ENCODE data around the gene HRK. TPM values are rescaled to one million over a fixed set of nuclear protein-coding genes. Genes with fewer than 3 reads are reported as not detected.

The HRK gene
- total and polyA plus RNA-seq, 8 donors: 0.04 to 0.16 (median 0.10) TPM; not detected in 4

DNA sequence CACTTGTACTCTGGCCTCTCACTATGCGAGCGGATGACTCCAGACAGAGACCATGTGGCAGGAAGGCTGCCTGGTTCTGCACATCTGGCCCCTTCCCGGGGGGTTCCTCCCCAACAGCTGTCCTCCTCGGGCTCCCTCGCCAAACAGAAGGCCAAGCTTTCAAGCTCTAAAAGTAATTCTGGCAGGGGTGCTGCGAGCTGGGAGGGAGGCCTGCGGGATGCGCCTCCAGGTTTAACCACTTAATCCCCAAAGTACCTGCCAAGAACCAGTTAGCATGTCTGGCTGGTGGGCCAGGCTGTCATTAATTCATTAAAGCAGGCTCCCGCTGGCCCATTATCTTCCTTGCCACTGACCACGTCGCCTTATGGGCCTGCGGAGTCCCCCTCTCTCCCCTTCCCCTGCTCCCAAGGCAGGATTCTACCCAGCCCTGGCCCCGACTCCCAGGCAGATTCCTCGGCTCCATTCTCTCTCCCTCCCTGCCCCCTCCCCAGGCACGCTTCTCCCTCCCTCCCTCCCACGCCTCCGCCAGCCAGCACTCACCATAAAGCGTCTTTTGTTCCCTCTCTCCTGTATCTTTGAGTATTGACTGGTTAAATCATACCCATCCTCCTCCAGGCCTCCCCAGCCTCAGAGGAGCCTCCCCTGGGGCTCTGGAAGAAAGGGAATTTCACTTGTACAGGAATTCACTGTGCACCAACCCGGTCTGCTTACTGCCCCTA lies 4.9 kb downstream of the HRK start:
- TF ChIP-seq, protein P1, sequence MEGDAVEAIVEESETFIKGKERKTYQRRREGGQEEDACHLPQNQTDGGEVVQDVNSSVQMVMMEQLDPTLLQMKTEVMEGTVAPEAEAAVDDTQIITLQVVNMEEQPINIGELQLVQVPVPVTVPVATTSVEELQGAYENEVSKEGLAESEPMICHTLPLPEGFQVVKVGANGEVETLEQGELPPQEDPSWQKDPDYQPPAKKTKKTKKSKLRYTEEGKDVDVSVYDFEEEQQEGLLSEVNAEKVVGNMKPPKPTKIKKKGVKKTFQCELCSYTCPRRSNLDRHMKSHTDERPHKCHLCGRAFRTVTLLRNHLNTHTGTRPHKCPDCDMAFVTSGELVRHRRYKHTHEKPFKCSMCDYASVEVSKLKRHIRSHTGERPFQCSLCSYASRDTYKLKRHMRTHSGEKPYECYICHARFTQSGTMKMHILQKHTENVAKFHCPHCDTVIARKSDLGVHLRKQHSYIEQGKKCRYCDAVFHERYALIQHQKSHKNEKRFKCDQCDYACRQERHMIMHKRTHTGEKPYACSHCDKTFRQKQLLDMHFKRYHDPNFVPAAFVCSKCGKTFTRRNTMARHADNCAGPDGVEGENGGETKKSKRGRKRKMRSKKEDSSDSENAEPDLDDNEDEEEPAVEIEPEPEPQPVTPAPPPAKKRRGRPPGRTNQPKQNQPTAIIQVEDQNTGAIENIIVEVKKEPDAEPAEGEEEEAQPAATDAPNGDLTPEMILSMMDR (IDR thresholded peaks at IDR 0.05): no peak
- FAIRE-seq (no peak), DNase-seq (no peak), ATAC-seq (no peak)
- WGBS, 2 donors: 13 to 18% methylated on average over 18 to 19 of the region's 19 CpGs
- Histone ChIP-seq H3K27me3 (peaks cover 0 to 35% (median 9%) of the 10 kb centered on the region in 4 donors), H3K27ac (no peak overlapping the region), H3K36me3 (no peaks in the 10 kb centered on the region), H3K4me3 (no peak overlapping the region), H3K4me1 (peaks cover 0 to 12% (median 0%) of the 10 kb centered on the region in 3 donors), H3K9me3 (no peaks in the 10 kb centered on the region)
- intact Hi-C loops (cut with DNase I): no loop called here

GRCh38 chr12:116874324-116874995 lies 6.8 kb downstream of the HRK start:
- DNase-seq (no peak), ATAC-seq (no peak), FAIRE-seq (no peak)
- peaks cover 0 to 8% (median 0%) of the 10 kb centered on the region in 3 donors for H3K4me1 ChIP-seq
- TF ChIP-seq, protein P1 (IDR thresholded peaks at IDR 0.05): no peak
- no peak overlapping the region for H3K4me3 ChIP-seq
- no peak overlapping the region for H3K27ac ChIP-seq
- H3K9me3 ChIP-seq: no peaks in the 10 kb centered on the region
- peaks cover 0 to 26% (median 6%) of the 10 kb centered on the region in 4 donors for H3K27me3 ChIP-seq
- WGBS, 2 donors: 68 to 78% methylated on average over 4 of the region's 4 CpGs
- no peaks in the 10 kb centered on the region for H3K36me3 ChIP-seq
- intact Hi-C loops (cut with DNase I): no loop called here

DNA sequence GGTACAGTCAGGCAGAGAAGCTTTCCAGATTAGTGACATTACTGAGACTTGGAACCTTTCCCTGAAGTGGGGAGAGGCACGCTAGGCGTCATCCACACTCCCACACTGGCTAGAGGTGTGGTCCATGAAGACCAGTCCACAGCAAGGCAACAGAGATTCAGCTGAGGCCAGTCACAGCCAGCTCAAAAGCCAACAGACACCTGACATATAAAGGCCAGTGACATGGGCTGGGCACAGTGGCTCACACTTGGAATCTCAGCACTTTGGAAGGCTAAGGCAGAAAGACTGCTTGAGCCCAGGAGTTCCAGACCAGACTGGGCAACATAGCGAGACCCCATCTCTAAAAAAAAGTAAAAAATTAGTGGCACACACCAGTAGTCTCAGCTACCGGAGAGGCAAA lies 10.9 kb downstream of the HRK start:
- Histone ChIP-seq H3K4me1 (no peaks in the 10 kb centered on the region), H3K27ac (no peak overlapping the region), H3K27me3 (no peaks in the 10 kb centered on the region), H3K9me3 (no peaks in the 10 kb centered on the region), H3K36me3 (no peaks in the 10 kb centered on the region), H3K4me3 (no peak overlapping the region)
- TF ChIP-seq, protein P1 (IDR thresholded peaks at IDR 0.05): no peak
- 58 to 59% methylated on average over 4 of the region's 4 CpGs for WGBS, 2 donors
- FAIRE-seq: no peak
- intact Hi-C loops (cut with DNase I): no loop called here
- ATAC-seq: no peak
- no peak for DNase-seq

GRCh38 chr12:116867523-116867922 lies 13.7 kb downstream of the HRK start:
- H3K9me3 ChIP-seq: no peaks in the 10 kb centered on the region
- no peaks in the 10 kb centered on the region for H3K36me3 ChIP-seq
- TF ChIP-seq, protein P1 (IDR thresholded peaks at IDR 0.05): no peak
- ATAC-seq: no peak
- no peaks in the 10 kb centered on the region for H3K4me1 ChIP-seq
- FAIRE-seq: no peak
- no peak overlapping the region for H3K4me3 ChIP-seq
- no peaks in the 10 kb centered on the region for H3K27me3 ChIP-seq
- no peak for DNase-seq
- intact Hi-C loops (cut with DNase I): no loop called here
- 89 to 91% methylated on average over 2 of the region's 2 CpGs for WGBS, 2 donors
- H3K27ac ChIP-seq: no peak overlapping the region
